ENCODE data around the gene ELMO1.
"Not testable (repeated sequence)": the region's sequence is repeated elsewhere in the genome, so short reads cannot be mapped to it uniquely, and the experiment has no call there.

The ELMO1 gene

DNA sequence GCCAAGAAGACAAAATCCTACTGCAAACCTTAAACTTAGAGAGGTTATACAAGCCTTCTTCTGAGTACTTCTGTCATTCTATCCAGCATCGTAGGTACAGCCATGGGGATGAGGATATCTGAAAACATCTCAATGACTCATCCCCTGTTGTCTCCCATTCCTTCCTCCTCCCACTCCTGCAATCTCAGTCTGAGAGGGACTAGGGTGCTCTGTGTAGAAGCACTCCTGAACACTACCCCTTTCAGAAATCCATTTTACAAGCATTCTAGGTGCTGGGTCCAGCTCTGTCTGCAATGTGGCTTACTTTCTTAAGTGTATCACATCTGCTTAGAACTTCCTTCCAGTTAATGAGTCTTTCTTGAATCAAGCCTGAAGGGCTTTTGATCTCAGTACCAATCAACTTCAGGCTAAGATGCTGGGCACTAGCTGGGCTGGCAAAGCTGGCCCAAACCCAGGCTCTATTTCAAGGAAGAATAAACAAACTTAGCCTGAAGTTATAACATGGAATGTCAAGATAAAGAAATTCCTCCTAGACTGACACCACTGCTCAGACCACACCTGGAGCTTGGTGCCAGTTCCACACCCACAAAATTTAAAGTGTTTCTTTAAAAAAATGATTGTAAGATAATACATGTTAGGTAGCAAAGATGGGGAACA is 454.1 kb downstream of the ELMO1 start:
- no peak for DNase-seq

DNA sequence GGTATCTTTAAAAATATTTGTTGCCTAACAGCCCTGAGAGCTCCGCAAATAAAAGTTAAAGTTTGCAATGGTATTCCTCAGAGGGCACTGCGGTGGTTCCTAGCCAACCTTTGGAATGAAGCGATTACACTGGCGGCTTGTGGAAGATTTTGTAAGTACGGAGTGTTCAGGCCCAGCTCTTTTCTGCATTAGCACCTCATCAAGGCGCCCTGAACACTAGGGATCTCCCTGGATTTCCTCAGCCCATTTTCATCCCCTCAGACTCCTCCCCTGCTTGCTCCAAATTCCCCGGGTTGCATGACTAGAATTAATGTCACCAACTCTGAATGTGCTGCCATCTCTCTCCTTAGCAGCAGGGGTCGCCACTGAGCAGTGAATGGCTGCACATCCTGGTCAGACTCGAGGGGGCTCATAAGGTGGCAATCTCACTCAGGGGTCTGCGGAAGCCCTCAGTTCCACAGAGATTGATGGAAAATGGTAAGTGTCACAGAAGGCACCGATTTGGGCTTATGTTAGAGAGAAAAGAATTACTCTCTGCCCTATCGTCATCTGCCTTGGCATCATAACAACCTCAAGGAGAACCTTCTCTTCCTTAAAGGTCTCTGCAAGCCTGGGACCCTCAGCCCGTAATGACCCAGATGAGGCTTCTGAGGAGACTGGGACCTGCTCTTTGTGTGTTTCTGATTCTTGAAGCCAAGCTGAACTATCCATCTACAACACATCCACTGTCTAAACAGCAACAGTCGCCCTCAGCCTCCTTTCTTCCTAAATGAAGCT is 461.5 kb downstream of the ELMO1 start:
- DNase-seq, result peak in 1 of 2 experiments; percentile 13

DNA sequence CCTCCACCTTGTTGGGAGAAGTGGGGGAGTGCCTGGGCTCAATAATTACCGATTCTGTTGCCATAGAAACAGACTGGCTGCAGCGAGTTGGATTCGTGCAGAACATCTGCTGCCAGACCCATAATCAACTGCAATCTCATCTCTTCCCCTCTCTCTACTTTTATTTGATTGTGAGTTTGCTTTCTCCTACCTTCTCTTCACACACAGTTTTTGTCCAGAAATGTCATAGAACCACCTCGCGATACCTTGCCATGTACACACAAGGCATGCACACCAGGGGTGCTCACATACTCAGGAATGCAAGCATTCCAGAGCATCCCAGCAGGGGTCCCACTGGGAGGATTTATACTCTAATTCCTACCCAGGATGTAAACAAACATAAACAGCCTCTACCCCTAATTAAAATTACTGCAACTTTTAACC is 462.1 kb downstream of the ELMO1 start:
- DNase-seq, result no peak

DNA sequence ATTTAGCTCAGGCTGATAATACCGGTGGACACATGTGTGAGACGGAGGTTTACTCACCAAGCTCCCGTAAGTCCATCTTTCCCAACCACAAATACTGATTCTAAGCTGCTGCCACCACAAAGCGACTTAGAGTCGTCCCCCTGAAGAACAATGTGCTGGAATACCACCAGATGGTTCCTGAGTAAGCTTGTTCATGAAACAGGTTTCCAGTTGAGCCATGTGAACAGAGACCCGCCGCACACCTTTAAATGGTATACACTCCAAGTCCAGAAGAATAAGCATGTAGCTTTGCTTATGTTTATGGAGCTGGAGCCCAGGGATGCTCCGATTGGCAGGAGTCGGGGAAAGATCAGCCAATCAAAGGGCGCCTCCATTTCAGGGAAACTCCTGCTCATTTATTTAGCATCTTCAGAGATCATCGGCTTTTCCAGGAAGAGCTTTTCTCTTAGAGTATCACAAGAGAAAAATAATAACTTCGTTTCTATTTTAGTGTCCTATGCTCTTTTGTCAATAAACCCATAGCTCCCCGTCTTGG is 462.7 kb downstream of the ELMO1 start:
- no peak for DNase-seq

DNA sequence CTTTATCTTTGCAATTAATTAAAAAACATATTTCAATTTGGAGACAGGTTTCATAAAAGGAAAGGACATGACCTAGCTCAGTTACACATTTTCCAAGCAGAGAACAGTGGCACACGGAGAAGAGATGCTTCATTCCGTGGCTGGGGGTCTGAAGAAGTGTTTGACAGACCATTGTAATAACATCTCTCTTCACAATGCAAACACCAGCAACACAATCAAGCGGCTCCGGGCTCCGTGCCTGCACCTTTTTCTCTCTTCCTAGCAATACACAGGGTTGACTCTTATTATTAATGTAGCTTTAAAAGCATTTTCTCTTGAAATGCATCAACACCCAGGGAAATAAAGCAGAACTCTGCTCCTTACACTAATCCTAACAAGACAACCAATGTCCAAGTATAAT is 463.3 kb downstream of the ELMO1 start:
- DNase-seq, result no peak

DNA sequence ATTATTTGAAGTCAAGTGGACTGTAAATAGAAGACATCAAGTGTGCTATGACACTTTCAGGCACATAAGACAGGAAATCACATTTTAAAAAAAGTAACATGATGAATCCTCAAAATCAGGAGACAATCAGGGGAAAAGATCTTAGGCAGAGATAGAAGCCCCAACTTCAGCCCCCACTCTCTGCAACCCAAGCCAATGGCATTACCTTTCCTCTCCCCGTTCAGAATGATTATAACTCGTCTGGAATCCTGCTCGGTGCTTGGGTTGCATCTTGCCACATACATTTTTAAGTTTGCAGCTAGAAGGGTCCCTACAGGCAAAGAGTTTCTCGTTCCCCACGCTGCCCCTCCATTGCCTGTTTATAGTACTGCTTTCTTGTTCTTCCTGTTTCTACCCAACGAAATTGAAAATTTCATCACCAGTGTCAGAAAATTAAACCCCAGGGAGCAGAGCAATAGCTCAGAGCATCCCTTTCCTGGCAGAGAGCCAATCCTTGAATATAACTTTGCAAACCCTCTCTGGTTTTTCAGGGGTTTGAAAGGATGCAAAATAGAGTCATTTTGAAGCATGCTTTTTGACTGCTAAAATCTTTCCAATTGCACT is 463.9 kb downstream of the ELMO1 start:
- DNase-seq, result no peak

DNA sequence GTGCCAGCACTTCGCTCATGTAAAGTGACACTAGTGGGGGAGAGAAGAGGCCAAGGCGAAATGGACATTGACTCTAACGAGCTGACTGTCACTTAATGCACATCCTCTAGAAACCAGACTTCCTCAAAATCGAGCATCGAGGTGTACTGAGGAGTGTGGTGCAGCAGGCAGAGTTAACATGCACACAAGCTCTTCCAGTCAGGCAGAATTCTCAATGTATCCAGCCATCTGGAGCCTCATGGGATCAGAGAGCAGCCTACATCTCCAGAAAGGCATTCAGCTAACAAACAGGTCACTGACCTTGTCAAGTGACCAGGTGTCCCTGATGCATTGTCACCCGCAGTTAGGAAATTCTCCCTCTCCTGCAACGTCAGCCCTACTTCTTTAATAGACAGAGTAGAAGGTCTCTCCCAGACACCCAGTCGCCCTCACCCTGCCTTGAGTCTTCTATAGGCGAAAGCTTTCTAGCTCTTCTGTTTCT is 464.6 kb downstream of the ELMO1 start:
- DNase-seq, result no peak

DNA sequence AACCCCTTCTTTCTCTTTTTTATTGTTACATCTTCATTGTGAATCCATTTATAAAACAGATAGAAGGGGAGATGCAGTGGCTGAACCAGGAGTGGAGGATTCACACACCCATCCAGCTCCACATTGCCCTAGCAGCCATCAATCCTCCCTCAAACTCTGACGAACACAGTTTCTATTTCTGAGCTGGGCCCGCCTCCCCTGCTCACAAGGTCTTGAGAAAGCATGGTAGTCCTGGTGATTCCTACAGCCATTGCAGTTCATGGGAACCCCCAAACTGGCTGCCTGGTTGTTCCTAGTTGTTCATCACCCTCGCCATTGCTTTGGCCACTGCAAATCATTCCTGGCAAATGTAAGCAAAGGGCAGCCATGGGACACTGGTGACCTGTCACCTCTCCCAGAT is 465.9 kb downstream of the ELMO1 start:
- DNase-seq, result no peak

DNA sequence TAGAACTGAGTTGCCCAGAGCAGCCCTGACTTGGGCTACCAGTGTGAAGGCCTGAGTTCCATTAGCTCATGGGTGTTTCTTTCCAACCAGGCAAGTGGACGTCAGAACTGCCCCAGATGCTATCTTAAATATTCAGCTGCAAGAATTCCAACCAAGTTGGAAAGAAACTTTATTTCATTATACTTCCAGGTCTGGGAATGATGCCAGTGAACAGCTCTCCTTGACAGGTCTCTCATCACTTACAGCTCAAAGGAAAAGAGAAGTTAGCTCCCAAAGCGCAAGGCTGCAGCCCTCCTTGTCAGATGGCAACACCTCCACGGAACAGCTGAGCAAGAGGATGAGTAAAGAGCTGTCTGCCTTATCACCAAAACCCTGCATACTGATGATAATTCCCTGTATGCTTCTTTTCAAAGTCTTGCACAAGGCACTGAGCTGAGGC is 468.8 kb downstream of the ELMO1 start:
- DNase-seq, result no peak

DNA sequence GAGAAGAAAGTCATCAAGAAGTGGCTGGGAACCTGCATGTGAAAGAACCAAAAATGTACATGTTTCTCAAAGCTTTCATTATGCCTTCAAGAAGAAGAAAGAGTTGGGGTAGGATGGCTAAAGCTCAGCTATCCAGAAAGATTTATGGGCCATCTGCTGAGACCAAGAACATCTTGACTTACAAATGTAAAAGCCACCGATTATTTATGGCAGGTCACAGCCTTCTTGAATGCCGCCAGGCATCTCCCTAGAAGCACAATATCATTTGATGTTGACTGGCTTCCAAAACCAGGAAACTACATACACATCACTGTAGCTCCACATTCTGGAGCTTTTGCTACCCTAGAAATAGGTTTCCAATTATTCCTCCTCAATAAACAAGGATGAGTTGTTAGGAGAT is 470.2 kb downstream of the ELMO1 start:
- DNase-seq, result no peak

DNA sequence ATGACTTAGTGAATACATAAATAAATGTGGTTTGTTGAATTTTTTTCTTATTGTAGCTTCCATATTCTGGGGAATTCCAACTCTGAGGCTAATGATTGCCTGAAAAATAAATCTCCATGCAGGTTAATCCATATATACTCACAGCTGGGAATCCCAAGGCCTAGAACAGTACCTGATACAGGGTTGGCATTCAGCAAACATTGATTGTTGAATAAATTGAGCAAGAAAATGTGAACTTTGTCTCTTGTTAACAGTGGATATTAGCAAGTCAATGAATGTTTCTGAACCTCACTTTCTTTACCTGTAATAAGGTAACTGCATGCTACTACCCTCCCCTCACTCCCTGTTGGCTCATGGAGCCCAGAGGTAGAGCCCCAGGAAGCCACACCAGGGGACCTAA is 470.8 kb downstream of the ELMO1 start:
- no peak for DNase-seq

DNA sequence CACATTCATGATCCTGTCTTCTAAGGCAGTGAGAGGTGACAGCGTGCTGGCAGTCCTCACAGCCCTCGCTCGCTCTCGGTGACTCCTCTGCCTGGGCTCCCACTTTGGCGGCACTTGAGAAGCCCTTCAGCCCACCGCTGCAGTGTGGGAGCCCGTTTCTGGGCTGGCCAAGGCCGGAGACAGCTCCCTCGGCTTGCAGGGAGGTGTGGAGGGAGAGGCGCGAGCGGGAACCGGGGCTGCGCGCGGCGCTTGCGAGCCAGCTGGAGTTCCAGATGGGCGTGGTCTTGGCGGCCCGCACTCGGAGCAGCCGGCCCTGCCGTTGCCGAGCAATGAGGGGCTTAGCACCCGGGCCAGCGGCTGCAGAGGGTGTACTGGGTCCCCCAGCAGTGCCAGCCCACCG is 475.1 kb downstream of the ELMO1 start:
- not testable (repeated sequence) for DNase-seq

DNA sequence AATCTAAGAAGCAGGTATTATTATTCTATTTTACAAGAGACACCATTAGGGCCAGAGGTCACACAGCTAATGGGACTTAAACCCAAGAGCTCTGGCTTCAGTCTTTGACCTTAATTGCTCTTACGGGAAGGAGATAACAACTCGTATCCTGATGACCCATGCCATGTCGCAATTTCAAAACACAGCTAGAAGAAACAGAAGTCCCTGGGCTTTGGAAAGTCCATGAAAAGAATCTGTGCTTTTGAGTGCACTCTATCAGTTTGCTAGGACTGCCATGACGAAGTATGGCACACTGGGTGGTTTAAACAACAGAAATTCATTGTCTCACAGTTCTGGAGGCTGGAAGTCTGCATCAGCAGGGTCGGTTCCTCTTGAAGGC is 476.5 kb downstream of the ELMO1 start:
- no peak for DNase-seq

DNA sequence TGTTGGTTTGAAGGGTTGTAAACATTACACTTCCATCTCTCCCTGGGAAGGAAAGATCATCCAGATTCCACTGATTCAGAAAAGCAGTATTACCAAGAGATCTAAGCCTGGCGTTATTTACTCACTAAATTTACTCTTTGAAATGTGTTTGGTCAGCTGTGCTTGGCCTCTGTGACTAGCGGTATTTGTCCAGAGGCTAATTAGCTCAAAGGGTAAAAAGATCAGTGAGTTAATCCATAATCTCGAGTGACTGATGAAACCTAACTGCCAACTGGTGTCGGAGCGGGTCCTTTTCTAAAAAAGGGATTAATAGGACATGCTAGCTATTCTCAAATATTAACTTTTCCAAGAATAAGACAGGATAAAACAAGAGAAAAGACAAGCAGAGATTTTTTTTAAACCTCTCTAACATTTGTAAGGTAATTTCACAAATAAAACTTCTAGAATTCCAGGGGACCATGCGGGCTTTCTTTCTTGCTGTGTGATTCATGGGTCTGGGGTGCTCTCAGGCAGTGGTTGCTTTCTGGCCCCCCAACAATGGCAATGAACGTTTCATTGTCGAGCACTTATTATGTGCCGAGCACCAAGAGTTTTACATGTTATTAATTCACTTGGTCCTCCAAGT is 477.0 kb downstream of the ELMO1 start:
- no peak for DNase-seq

DNA sequence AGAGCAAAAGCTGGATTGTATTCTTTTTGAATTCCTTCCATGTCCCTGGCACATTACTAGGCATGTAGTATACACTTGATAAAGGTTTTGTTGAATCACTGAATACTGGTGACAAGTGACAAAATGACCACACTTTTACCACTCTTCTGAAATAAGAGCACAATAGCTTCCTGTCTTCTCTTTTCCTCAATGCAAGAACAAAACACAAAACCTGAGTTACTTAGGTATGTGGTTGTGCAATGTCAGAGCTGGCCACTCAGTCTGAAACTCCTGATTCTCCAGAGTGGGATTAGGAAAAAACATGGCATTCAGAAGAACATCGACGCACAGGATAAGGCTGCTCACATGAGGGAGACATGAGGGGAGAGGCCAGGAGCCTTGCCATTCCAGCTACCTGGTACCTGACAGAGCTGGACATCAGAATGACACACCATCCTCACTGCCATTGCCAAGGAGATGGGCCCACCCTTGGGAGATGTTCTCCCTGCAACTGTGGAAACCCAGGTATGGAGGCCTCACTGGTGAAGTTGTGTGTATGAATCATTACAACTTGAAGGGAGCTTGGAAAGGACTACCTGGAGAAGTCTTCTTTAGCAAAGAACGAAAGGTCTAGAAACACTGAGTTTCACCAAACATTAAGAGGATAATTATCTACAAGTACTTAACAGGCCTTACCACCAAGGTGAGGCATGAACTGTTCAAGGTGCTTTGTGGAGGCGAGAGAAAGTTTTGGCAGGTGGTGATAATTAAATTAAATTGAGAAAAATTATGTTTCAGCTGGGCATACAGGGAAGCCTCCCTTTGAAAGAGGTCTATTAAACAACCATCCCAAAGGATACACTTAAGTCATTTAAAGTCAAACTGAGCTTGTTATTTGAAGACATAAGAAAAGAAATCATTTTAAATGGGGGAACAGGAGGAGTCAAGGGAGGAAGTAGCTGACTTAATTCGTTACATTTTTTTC is 477.8 kb downstream of the ELMO1 start:
- no peak for DNase-seq

DNA sequence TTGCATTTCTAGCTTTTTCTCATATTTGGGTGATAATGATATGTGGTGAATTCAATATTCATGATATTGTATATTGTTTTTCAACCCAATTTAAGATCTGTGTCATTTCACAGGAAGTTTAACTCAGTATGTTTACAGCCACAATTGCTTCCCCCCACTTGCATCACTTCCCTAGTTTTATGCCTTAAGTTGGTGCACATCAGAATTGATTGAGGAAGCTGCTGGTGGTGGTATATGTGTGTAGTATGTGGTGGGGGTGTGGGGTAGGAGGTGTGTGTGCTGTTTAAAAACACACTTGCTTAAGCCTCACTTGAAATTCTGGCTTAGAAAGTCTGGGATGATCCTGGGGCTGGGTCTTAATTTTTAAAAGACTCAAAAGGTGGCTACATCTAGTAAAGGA is 479.3 kb downstream of the ELMO1 start:
- no peak for DNase-seq

DNA sequence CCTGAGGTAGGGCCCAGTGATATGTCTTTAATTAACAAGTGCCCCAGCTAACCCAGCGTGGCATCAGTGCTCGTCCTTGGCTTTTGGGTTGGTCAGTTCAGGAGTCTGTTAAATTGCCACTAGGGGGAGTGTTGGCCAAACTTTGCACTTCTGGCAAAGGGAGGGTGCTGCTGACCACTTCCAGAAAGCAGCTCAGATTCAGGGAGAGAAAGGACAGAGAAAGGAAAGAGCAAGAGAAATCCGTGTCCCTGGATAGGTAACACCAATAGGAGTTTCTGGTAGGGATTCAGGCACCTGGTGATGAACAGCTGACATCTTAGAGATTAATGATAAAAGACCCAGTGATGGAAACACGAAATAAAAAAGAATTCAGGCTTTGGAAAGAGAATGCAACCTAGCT is 481.3 kb downstream of the ELMO1 start:
- no peak for DNase-seq

DNA sequence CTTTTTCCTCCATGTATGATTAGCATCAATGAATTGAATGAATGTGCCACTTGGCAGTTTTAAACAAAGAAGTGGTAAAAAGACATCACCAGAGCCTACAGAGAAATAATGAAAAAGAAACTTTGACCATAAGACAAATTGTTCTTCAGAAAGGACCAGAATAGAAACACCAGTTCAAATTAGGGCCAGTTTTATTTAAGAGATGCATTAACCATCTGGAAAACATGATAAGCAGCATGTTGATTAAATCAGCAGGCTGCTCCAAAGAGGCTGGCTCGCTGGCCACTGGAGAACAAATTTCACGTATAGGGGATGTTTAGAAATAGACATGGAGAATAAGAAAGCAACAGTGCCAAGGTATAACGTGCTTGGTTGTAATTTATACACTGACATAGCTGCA is 482.0 kb downstream of the ELMO1 start:
- DNase-seq, result no peak

DNA sequence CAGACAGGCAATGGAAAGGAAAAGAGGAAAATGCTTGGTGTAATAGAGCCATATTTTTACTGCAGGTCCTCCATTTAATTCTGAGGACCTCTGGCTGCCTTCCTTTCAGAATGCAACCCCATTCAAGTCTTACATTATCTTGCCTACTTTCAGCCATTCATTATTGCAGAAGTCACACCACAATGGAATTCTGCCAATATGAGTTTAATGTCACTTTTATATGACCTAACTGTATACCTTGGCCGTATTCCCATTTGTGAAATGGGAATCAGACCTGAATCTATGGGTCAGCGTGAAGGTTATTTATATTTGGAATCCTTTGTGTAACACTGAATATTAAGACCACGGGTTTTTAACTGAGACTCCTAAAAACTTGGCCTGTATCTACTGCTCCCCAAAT is 482.6 kb downstream of the ELMO1 start:
- DNase-seq, result no peak

DNA sequence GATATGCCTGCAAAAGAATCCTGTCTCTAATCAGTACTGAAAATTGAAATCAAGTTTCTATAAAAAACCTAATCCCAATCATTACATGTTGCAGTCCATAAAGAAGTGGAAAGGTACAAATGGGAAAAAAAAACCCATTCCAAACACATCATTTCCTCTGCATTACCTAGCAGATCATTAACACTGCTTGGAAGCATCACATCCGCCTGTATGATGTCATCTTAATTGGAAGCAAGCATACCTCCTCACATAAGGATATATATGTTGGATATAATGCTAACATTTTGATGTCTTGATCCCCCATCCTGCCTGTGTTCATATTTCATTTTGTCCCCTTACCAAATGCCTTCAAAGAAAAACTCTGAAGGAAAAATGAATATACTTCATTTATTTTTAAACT is 483.0 kb downstream of the ELMO1 start:
- no peak for DNase-seq

DNA sequence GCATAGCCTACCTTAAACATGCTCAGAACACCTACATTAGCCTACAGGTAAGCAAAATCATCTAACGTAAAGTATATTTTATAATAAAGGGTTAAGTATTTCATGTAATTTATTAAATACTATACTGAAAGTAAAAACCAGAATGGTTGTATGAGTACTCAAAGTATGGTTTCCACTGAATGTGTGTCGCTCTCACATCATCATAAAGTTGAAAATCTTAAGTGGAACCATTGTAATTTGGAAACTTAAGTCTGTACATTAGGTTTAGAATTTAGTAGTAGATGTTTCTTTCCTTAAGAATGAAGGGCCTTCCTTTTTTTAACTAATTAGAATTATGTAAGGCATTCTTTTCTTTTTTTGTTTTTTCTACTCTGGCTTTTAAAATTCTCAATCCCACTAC is 484.4 kb downstream of the ELMO1 start:
- DNase-seq, result no peak

DNA sequence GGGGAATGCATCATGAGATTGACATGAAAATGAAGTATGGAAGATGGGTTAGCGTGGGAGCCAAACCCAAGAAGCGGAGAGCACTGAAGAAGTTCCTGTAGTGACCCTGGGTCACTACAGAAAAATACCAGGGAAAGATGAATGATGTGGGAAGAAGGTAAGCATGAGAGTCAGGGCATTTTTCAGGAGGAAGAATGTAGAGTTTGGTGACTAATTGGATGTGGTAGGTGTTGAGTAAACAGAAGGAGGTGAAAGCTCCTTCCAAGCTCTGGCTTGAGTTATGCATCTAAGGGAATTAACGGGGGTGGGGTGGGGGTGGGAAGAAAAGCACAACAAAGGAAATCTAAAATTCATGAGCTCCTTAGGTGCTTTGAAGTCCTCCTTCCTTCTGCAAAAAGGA is 486.3 kb downstream of the ELMO1 start:
- no peak for DNase-seq
